Coronary artery (tissue), 2 donors: ENCODE data around the gene CABP4.
A peak's percentile ranks its signal among the peaks of the same experiment; 100 is the strongest.

ENCODE experiments used
- DNase-seq: peaks from one replicate; pipeline ENCODE4 v3.0.0-alpha.2; 2017; ENCODE audit warnings: low spot score
- H3K27ac ChIP-seq, 2 donors: fragments of 200-600 bp; sonication (generic); one replicate each; pipeline ENCODE4 v1.5.1; 2016 to 2019
- H3K4me3 ChIP-seq: fragments of 200-600 bp; sonication (generic); 2 replicates; pipeline ENCODE4 v1.5.1; 2016; ENCODE audit warnings: mild to moderate bottlenecking, moderate library complexity
- TF ChIP-seq, protein P1 (sequence below): fragments of 200-600 bp; sonication (generic); IDR thresholded peaks from one replicate; pipeline ENCODE4 v1.5.1; 2019; ENCODE audit warnings: antibody characterized with exemption

The CABP4 gene

DNA sequence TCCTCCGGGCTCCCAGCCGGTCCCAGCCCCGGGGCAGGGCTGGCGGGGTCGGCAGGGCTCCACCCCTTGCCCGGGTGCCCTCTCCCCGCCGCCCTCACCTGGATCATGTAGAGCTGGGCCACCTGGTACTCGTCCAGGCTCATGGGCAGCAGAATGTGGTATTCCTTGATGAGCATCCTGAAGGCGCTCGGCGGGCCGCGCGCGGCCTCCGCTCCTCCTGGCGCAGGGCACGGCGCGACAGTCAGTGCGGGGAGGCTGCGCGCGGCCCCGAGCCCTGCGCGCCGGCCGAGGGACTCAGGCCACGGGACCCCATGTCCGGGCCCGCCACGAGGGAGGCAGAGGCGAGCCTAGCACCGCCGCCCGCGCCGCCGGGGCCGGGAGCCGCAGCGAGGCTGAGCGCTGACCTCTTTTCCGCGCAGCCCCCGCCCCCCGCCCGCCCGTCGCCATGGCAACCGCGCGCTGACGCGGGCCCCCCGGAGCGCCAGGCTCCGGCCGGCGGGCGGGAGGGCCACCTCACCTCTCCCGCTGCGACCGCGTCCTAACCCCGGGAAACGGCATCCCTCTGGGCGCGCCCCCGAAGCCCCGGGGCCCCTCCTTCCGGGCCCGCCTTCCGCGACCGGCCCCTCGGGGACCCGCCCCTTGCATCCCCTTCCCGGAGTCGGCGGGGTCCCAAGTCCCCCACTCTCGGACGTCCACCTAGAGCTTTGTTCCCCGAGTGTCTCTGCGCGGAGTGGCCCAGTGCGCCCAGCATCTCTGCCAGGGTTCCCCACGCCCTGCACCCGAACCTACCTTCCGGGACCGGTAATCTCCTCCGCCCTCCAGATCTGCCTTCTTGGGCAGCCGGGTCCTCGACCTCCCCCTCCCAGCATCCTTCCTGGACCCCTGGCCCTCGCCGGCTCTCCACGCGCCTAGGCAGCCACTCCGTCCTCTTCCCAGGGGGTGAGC, 49.1 kb downstream of the CABP4 start:
- Histone ChIP-seq H3K27ac (peak overlapping the region; percentile 86 to 97), H3K4me3 (peak overlapping the region; percentile 78)
- no peak for DNase-seq
- TF ChIP-seq, protein P1, sequence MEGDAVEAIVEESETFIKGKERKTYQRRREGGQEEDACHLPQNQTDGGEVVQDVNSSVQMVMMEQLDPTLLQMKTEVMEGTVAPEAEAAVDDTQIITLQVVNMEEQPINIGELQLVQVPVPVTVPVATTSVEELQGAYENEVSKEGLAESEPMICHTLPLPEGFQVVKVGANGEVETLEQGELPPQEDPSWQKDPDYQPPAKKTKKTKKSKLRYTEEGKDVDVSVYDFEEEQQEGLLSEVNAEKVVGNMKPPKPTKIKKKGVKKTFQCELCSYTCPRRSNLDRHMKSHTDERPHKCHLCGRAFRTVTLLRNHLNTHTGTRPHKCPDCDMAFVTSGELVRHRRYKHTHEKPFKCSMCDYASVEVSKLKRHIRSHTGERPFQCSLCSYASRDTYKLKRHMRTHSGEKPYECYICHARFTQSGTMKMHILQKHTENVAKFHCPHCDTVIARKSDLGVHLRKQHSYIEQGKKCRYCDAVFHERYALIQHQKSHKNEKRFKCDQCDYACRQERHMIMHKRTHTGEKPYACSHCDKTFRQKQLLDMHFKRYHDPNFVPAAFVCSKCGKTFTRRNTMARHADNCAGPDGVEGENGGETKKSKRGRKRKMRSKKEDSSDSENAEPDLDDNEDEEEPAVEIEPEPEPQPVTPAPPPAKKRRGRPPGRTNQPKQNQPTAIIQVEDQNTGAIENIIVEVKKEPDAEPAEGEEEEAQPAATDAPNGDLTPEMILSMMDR, result no peak

DNA sequence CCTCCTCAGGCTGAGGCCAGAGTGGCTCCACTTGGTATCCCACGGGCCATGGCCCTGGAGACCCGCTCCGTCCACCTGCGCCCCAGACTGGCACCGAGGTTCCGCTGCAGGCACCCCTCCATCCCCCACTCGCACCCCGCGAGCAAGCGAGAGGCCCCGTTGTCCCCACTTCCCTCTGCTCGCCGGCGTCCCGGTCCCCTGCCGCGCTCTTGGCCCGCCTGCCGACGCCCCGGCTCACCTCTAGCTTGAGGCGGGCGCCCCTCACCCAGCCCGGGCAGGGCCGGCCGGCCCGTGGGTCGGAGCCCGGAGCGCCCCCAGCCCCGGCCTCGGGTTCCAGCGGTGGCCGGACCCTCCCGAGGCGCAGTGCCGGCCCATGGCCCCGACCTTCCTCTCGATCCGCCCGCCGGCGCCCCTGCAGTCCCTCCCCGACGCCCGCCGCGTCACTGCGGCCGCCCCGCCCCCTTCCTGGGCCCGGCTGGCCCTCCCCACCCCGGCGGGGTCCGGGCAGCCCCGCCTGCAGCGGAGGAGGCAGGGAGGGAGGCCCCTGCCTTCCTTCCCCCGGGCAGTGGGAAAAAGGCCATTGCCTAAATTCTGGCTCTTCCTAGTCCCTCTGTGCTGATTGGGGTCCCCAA, 49.9 kb downstream of the CABP4 start, which contains the start of gene PITPNM1:
PITPNM1 (minus strand) TSS at position 414 of the 632 bp plus-strand sequence. CDS start 1,183 bp downstream, outside the sequence.
- Histone ChIP-seq H3K4me3 (peak within 1 kb of the TSS; percentile 78), H3K27ac (peak within 1 kb of the TSS; percentile 86 to 97)
- TF ChIP-seq, protein P1, result no peak
- peak; percentile 85 for DNase-seq

DNA sequence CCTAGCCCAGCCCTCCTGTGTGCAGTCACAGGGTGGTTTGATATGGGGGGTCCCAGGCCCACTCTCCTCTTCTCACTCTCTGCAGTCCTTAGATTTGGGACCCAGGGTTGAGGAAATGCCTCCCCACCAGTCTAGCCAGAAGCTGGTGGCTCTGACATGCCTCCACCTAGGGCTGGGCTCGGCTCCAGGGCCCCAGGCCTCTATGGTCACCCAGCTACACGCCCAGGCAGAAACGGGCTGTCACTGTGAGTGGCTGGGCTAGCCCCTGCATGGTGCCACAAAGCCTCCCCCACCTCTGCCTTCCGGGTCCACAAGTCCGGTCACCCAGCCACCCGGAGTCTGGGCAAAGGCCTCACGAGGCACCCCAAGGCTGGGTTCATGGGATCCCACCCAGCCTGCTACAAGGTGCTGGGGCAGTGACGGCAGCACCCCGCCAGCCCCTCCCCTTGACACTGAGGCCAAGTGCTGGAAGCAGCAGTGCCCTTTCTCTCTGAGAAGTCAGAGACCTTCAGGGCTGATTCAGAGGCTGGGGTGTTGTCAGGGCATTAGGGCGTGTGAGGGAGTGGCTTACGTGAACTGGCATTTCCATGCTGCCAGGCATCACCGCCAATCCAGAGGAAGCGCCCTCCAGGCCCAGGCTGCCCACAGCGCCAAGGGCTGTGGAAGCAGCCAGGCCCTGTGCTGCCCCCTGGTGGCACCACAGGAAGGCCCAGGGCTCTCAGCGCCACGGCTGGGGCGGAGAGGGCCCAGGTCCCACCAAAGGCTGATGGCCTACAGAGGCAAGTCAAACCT, 50.6 kb downstream of the CABP4 start:
- Histone ChIP-seq H3K4me3 (peak overlapping the region; percentile 78), H3K27ac (peak overlapping the region; percentile 86 to 97)
- TF ChIP-seq, protein P1, result peak; percentile 97
- peak; percentile 97 for DNase-seq

DNA sequence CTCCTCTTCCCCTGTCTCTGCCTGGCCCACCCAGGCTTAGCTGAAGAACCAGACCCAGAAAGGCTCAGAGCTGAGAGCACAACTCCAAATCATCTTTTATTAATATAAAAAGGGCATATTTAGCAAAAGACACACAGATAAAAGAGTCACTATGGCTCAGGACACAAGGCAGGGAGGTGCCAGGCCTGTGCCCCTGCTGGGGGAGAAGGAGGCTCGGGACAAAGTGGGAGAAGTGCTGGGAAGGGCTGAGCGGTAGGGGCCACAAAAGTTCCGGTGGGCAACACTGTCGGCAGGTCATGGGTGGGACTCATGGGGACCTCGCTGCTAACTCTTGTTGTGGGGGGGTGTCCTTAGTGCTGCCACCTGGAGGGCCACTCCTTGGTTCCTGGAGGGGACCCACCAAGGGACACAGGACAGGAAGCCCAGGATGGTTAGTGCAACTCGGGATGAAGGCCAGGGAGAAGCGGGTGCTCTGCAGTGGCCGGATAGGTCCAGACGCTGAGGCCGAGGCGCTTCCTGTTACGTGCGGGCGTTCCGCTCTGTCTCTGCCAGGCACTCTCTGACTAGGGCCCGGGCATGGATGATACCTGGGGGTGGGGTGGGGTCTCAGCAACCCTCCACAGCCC, 51.4 kb downstream of the CABP4 start:
- DNase-seq, result no peak
- H3K27ac ChIP-seq, result peak overlapping the region; percentile 86 to 97

DNA sequence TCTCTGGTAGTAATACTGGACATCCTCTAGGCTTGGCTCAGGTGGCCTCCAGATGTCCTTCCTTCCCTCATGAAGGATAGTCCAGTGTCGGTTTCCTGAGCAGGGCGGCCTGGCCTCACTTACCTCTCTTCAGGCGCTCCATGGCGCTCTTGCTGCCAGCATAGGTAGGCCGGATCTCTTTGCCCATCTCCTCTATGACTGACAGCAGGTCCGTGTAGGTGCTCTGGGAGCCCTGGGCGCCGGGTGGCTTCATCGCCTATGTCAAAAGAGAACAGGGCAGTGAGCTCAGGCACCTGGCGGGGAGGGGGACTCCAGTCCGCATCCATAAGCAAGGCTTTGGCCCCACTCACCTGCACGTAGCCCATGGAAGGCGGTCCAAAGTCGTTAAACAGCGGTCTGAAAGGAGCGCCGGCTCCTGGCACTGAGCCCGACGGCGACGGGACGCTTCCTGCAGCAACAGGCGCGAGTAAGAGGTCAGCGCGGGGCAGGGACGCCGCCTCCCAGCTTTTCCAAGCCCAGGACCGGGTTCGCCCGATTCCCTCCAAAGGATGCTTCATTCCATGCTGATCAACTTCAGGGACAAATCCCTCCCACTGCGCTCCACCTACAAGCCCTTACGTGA, 52.2 kb downstream of the CABP4 start:
- peak overlapping the region; percentile 78 for H3K4me3 ChIP-seq
- DNase-seq, result no peak
- TF ChIP-seq, protein P1, result no peak
- peak overlapping the region; percentile 86 to 97 for H3K27ac ChIP-seq

More for the DNA sequence above, 51.4 kb downstream of the CABP4 start:
- peak overlapping the region; percentile 78 for H3K4me3 ChIP-seq
- TF ChIP-seq, protein P1, result no peak

DNA sequence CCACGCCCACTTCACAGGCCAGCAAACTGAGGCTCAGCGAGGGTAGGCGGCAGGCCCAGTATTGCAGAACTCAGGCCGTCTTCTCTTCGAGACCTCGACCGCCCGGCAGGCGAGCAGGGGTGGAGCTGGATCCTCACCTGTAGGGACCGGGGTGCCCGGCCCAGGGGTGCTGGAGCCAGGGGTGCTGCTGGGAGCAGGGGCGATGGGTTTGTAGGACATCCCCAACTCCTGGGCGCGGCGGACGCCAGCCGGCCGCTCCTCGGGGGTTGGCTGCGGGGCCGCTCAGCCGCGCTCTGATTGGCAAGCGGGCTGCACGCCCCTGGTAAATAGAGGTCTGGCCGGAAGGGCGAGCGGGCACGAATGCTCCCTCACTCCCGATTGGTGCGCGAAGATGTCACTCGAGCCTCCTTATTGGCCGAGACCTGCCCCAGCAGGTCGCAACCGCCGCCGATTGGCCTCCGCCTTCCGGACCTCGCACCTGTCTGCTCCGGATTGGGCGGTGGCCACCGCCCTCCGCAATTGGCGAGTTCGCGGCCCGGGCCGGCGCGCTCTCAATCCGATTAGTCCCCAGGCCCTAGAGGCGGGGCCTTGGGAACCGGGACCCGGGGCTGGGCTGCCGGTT, 52.8 kb downstream of the CABP4 start, which contains the start of gene CDK2AP2:
CDK2AP2 (minus strand) TSS at position 299 of the 622 bp plus-strand sequence; CDS start at position 219, 80 bp downstream.
- TF ChIP-seq, protein P1, result no peak
- peak; percentile 99 for DNase-seq
- Histone ChIP-seq H3K27ac (peak within 1 kb of the TSS; percentile 86 to 97), H3K4me3 (peak within 1 kb of the TSS; percentile 78)
